GM21360 (cell line): ENCODE data around the gene JADE2.

Source experiments
- ATAC-seq: cut with Tn5 transposase; IDR thresholded peaks from one replicate; pipeline ENCODE4 v1.9.1; 2021; ENCODE audit warnings: mild to moderate bottlenecking, moderate library complexity; ENCODE audit not compliant: unreplicated experiment

JADE2 gene

DNA sequence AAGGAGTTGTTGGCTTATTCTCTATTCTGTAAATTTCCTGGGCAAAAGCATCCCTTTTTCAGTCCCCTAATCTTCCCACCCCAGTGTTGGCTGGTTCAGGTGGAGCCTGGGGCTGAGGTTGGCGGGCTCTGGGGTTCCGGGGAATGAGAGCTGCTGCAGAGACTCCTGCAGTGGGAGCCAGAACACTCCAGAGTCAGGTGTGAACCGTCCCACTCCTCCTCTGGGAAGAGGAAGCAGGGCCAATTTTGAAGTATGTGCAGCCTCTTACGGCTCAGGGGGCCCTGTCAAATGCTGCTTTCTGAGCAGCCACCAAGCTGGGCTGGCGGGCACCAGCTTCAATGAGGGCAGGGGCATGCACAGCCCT lies 42.8 kb downstream of the JADE2 start:
- no peak for ATAC-seq

DNA sequence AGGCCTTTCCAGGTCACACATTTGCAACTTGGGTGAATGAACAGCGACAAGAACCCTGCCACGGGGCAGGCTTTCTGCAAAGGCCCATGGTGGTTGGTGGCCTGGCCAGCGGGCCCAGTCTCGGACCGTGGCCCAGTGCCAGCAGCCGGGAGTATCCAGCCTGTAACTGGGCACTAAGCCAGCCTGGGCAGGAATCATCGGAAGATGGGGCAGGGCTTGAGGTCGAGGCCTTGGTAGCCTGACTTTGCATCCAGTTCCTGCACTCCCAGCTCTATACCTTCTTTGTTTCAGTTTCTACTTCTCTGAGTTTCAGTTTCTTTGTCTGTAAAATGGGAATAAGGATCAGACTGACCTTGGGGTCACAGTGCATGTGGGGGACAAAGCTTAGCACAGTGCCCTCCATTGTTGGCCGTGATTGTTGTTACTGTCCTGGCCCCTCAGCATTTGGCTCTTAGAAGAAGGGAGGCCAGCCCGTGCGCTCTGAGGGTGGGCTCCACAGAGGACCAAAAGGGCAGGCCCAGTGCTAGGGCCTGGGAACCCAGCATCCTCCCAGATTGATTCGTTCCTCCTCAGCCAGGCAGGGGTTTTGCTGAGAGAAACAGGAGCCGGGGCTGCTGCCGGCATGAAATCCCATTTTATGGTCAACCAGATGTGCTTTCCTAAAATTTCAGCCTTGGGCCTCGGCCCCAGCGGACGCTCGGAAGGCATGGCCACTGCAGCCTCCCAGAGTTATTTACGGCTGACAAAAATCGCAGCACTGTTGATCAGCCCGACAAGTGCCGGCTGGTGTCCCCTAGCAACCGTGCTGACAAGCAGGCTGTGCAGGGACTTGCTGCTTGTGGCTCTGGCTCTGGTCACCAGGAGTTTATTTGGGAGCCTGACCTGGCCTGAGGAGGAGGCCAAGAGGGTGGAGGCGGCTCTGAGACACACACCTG lies 43.6 kb downstream of the JADE2 start:
- no peak for ATAC-seq

GRCh38 chr5:134569758-134570364 lies 44.4 kb downstream of the JADE2 start:
- ATAC-seq, result no peak

DNA sequence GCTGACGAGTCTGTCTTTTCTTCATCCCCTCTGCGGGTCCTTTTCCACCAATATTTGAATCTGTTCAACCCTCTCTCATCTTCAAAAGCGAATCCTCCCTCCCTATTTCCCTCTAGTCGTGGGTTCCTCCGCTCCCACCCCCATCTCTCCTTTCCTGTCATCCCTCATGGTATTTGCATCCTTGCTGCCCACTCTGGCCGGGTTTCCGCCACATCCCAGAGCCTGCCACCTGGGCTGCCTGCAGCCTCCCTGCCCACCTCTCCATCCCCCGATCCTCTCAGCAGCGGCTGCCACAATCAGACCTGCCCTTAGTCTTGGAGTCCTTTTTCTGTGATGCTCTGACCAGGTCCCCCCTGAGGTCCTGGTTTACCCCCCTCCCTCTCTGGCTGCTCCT lies 44.9 kb downstream of the JADE2 start:
- ATAC-seq, result no peak

GRCh38 chr5:134570886-134571285 lies 45.4 kb downstream of the JADE2 start:
- no peak for ATAC-seq

DNA sequence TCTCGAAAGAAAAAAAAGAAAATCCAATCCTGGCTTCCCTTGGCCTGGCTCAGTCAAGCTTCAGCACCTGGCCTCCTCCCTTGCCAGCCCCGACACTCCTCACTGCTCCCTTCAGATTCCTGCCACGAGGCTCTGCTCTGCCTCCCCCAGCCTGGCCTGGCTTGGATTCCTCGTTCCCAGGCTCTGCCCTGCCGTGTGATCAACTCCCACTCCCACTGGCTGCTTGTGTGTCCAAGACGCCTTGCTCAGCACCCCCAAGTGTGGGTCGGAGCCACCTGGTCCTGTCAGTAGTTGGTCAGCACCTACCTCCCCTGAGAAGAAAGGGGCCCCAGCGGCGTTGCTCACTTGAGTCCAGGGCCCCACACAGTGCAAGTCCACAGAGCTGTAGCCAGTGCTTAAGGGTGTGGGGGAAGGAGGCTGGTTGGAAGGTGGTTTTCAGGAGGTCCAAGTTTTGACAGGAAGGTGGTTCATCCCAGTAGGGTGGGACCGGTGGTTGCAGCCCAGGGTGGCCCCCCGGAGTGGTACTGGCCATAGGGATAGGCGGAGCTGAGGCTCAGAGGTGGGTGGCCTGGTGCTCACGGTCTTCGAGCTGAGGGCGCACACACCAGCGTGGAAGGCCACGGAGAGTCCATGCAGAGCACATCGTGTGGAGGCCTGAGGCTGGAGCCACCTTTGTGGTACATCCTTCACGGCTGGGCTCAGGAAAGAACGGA lies 46.4 kb downstream of the JADE2 start:
- no peak for ATAC-seq

DNA sequence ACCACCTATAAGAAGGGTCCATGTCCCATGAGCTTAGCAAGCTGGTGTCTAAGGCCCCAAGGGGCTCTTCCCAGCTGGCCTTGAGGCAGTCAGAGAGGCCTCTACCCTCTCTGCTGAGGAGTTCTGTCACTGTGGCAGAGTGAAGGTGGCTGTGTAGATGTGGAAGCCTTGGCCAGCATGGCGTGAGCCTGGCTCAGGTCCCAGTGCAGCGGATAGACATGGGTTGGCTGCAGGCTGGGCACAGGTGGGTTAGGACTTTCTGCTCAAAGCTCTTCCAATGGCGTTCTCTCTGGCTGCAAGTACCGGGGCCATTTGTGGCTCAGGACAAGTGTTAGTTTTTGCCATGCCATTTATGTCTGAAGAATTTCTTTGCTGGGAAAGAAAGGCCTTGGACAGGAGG lies 47.3 kb downstream of the JADE2 start:
- no peak for ATAC-seq

- ATAC-seq, result no peak
These were observed 49.1 kb downstream of the JADE2 start for GRCh38 chr5:134574521-134574920.

DNA sequence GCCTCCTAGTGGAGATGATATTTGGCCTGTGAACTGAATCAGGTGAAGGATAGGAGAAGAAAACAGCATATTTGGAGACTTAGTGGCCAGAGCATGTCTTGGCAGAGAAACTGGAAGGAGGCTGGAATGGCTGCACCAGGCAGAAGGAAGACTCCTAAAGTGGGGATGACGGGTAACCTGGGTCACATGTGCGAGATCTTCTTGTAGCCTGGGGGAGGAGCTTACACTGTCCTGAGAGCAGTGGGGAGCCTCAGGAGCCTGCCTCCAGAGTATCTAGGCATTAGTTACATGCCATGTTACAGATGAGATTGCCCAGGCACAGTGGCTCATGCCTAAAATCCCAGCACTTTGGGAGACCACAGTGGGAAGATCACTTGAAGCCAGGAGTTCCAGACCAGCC lies 49.8 kb downstream of the JADE2 start:
- ATAC-seq, result no peak

DNA sequence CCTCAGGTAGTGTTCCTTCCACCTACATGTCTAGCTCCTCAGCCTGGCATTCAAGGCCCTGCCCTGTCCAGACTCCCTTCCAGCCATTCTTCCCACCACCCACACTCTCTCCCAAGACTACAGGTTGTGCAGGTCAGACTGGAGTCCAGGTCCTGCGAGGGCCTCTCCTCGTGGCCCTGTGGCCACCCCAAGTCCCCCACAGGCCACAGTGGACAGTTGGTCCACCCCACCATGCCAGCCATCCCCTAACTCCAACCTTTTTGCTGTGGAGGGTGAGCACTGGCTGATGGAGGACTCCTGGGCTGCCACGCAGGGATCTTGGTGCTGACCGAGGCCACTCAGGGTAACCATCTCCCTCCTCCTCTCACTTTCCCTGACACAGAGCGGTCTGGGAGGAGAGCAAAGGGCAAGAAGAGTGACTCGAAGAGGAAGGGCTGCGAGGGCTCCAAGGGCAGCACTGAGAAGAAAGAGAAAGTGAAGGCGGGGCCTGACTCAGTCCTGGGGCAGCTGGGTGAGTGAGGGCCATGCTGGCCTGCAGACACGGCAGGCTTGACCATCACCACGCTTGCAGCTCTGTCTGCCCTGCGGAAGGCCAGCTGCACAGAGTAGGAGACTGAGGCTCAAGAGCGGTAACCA lies 51.0 kb downstream of the JADE2 start:
- ATAC-seq, result no peak

DNA sequence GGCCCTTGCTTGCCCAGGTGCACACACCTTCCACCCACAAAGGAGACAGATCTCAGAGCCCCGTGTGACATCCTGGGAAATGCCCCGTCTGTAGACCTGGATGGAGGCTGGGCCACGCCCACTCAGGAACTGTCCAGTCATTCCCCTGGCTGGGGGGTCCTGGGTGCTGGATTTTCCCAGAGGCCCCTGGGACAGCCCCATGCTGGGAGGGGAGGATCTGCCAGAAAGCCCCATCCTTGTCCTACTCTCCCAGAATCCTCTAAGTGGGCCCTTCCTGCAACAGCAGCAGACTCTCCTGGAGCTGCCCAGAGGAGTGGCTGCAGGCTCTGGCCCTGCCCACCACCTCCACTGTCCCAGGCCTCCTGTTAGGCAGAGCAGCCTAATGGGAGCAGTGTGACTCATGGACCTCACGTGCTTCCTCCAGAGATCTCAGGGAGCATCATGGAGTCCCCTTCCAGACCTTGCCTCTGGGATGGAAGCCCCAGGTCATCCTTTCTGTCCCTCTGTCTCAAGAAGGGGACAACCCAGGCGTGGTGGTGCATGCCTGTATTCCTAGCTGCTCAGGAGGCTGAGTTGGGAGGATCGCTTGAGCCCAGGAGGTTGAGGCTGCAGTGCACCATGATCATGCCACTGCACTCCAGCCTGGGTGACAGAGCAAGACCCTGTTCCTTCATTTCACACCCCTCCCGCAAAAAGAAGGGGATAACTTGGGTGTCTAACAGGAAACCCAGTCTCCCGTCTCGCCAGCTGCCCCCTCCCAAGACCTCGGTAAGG lies 51.7 kb downstream of the JADE2 start:
- no peak for ATAC-seq

GRCh38 chr5:134577796-134578577 lies 52.5 kb downstream of the JADE2 start:
- ATAC-seq, result no peak

DNA sequence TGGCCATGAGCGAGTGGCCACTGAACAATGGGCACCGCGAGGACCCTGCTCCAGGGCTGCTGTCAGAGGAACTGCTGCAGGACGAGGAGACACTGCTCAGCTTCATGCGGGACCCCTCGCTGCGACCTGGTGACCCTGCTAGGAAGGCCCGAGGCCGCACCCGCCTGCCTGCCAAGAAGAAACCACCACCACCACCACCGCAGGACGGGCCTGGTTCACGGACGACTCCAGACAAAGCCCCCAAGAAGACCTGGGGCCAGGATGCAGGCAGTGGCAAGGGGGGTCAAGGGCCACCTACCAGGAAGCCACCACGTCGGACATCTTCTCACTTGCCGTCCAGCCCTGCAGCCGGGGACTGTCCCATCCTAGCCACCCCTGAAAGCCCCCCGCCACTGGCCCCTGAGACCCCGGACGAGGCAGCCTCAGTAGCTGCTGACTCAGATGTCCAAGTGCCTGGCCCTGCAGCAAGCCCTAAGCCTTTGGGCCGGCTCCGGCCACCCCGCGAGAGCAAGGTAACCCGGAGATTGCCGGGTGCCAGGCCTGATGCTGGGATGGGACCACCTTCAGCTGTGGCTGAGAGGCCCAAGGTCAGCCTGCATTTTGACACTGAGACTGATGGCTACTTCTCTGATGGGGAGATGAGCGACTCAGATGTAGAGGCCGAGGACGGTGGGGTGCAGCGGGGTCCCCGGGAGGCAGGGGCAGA lies 53.3 kb downstream of the JADE2 start:
- ATAC-seq, result no peak

DNA sequence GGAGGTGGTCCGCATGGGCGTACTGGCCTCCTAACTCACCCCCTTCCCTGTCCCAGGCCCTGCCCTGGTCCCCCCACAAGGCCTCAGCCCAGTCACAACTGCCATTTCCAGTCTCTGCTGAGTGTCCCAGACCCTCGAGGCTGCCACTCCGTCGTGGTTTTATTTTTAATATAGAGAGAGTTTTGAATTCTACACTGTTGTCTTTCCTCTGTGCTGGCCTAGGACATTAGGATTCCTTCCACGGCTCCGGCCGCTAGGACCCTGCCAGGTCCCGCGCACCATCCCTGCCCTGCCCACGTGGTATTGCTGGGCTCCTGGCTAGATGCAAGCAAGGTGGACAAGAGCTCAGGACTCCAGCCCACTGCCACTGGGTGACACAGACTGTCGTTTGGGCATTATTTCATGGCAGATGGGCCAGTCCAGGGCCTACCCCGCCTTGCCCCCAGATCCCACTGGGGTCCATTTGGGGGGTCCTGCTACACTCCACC lies 53.9 kb downstream of the JADE2 start:
- no peak for ATAC-seq

- no peak for ATAC-seq
These were observed 54.6 kb downstream of the JADE2 start for GRCh38 chr5:134580001-134580460.

GRCh38 chr5:134581241-134581981 lies 55.9 kb downstream of the JADE2 start:
- no peak for ATAC-seq

- no peak for ATAC-seq
These were observed 56.8 kb downstream of the JADE2 start for GRCh38 chr5:134582281-134582680.

DNA sequence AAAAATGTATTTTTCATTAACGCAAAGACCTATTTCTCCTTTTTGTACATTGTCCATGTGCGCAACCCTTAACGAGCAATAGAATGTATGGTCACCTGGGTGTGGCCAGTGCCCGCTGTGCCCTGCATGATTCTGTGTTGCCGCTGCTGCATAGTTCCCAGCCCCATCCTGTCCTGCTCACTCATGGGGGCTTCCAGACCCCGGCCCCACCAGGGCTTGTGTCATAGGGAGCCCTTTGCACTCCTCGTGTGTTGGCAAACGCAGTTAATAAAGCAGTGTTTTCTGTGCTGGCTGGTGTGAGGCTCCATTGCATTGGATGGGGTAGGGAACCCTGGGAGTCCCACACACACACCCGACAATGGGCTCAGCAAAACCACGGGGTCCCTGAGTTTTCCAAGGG lies 57.5 kb downstream of the JADE2 start:
- ATAC-seq, result no peak
